AG04449 (cell line): ENCODE measurements around the gene ECHDC3.

Experiments
- CTCF ChIA-PET: fragments of 350-600 bp; formaldehyde crosslinking; extraction: SDS; loops from one replicate; lab custom pipeline; 2021; ENCODE audit warnings: antibody characterized with exemption; lab: Yijun Ruan, JAX
- POLR2A ChIA-PET: fragments of 400-600, 350-600 bp; formaldehyde crosslinking; extraction: SDS; loops from one replicate; lab custom pipeline; 2020; ENCODE audit warnings: antibody characterized with exemption, inconsistent platforms; lab: Yijun Ruan, JAX
- DNase-seq: peaks from one replicate; pipeline ENCODE4 v3.0.0-alpha.2; 2010; ENCODE audit warnings: low read depth, low spot score
- H3K4me3 ChIP-seq: 2 replicates; pipeline ENCODE4 v1.5.1; 2011; ENCODE audit warnings: low read depth, mild to moderate bottlenecking, control low read depth, low read length
- TF ChIP-seq, protein P1 (sequence below): IDR thresholded peaks from one replicate; pipeline ENCODE4 v1.5.1; 2011; ENCODE audit warnings: mild to moderate bottlenecking, moderate library complexity, low read length, control low read depth, inconsistent platforms; ENCODE audit not compliant: insufficient read depth; ENCODE audit errors: missing control alignments

The ECHDC3 gene

DNA sequence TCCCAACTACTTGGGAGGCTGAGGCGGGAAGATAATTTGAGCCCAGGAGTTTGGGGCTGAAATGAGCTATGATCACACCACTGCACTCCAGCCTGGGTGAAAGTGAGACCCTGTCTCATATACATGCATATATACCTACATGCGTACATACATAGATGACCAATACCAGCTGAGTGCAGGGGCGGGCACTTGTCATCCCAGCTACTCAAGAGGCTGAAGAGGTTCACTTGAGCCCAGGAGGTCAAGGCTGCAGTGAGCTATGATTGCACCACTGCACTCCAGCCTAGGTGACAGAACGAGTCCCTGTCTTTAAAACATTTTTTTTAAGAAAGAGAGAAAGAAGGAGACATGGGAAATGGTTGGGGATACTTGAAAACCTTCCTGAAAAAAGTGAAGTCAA lies 63.6 kb downstream of the ECHDC3 start:
- H3K4me3 ChIP-seq: no peak overlapping the region
- POLR2A ChIA-PET: no interaction called here
- no peak for DNase-seq
- TF ChIP-seq, protein P1, sequence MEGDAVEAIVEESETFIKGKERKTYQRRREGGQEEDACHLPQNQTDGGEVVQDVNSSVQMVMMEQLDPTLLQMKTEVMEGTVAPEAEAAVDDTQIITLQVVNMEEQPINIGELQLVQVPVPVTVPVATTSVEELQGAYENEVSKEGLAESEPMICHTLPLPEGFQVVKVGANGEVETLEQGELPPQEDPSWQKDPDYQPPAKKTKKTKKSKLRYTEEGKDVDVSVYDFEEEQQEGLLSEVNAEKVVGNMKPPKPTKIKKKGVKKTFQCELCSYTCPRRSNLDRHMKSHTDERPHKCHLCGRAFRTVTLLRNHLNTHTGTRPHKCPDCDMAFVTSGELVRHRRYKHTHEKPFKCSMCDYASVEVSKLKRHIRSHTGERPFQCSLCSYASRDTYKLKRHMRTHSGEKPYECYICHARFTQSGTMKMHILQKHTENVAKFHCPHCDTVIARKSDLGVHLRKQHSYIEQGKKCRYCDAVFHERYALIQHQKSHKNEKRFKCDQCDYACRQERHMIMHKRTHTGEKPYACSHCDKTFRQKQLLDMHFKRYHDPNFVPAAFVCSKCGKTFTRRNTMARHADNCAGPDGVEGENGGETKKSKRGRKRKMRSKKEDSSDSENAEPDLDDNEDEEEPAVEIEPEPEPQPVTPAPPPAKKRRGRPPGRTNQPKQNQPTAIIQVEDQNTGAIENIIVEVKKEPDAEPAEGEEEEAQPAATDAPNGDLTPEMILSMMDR: no peak
- CTCF ChIA-PET: interaction anchor here (1.7 kb wide), 1 partner anchor 14 kb away, joined by 6 read pairs; no protein-coding TSS in a partner anchor

DNA sequence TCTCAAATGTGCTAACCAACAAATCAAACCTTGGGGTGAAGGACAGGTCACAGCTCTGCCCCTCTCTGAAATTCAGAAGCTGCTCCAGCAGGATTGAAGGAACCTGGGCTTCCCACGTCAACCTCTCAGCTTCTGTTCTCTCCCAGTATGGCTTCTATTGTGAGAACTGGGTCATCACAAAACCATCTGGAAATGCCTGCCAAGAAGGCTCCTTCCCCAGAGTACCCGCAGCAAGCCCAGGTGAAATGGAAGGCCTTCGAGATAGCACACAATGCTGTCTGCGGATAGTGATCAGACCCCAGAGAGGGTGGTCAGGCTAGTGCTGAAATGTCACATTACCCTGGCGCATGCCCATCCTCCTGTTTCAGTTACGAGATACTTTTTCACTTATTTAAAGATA lies 64.5 kb downstream of the ECHDC3 start:
- ChIA-PET POLR2A (no interaction called here), CTCF (interaction anchor here (1.7 kb wide), 1 partner anchor 13 kb away, joined by 6 read pairs; no protein-coding TSS in a partner anchor)
- TF ChIP-seq, protein P1: no peak
- no peak for DNase-seq
- no peak overlapping the region for H3K4me3 ChIP-seq

DNA sequence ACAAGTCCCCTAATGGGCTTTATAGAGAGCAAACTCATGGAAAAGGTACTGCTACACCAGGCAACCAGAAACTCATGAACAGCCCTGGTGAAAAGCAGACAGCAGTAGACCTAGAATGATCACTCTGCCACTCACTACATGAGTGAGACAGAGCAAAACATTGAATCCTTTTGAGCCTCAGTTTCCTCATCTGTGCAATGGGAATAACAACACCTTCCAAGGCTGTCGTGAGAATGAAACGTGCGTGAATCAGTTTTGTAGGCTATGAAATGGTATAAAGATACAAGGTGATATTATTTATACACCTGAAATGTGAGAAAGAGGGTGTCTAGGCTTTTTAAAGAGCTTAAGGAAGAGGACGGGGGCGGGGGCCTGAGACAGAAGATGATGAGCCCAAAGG lies 66.6 kb downstream of the ECHDC3 start:
- TF ChIP-seq, protein P1: no peak
- POLR2A ChIA-PET: no interaction called here
- H3K4me3 ChIP-seq: no peak overlapping the region
- DNase-seq: no peak
- CTCF ChIA-PET: interaction anchor here (2.3 kb wide), 1 partner anchor 11 kb away, joined by 10 read pairs; no protein-coding TSS in a partner anchor

DNA sequence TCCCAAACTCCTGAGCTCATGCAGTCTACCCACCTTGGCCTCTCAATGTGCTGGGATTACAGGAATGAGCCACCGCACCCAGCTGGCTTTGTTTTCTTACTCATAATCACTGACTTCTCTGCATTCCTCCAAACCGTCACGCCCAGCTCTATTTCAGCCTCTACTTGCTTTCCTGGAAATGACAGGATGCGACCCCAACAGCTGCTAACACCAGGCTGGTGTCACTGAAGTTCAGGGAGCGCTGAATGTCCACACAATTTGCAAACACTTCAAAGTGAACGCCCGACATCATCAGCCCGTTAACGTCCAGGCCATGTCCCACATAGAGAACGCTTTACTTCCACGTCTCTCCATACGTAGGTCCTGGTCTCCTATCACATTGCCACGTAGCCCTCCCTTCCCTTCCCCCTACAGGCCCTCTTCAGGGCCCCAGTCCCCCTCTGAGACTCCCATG lies 68.2 kb downstream of the ECHDC3 start:
- DNase-seq: no peak
- ChIA-PET CTCF (interaction anchor here (1.4 to 3.7 kb wide), 3 partner anchors 10 to 27 kb away, joined by 3 to 17 read pairs (median 15); no protein-coding TSS in a partner anchor), POLR2A (no interaction called here)
- TF ChIP-seq, protein P1: no peak
- no peak overlapping the region for H3K4me3 ChIP-seq

DNA sequence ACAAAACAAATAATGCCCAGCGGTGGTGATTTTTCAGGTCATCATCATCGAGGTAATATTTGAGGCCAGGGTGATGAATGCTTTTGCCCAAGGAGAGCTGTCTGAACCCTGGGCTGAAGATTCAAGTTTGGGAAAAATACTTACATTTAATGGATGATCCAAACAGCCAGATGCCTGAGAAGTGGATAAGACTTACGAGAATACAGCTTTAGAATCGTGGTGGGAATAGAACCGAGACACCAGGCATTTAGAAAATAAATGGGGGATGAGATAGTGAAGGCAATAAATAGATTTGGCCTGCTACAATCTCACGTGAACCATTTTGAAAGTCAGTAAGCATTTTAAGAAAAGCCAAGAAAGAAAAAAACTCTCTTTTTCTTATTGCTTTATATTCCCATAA lies 68.8 kb downstream of the ECHDC3 start:
- ChIA-PET POLR2A (interaction anchor here (0.7 kb wide), 1 partner anchor 577 kb away, joined by 3 read pairs; no protein-coding TSS in a partner anchor), CTCF (interaction anchor here (1.4 to 3.7 kb wide), 3 partner anchors 9 to 28 kb away, joined by 3 to 17 read pairs (median 15); no protein-coding TSS in a partner anchor)
- TF ChIP-seq, protein P1: no peak
- no peak overlapping the region for H3K4me3 ChIP-seq
- DNase-seq: no peak

DNA sequence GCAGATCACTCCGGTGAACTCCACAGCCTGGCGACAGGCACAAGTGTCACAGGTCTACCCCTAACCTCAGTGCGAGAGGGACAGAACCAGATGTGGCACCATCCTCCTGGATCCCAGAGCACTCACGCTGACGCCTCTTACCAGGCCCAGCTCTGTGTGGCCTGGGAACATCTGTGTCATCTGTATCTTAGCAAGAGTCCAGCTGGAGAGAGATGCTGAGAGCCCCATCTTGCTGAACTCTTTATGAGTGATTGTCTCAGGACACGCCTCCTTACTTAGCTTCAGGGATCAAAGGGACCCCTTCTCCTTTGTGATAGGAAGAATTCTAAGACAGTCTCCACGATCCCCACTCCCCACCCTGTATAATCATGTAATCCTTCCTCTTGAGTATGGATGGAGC lies 71.0 kb downstream of the ECHDC3 start:
- CTCF ChIA-PET: interaction anchor here (0.6 to 3.7 kb wide), 5 partner anchors 9 to 173 kb away, joined by 3 to 15 read pairs (median 6); partner anchors contain the start of gene PROSER2
- no peak for DNase-seq
- H3K4me3 ChIP-seq: no peak overlapping the region
- POLR2A ChIA-PET: no interaction called here
- TF ChIP-seq, protein P1: no peak
